Measurements from ENCODE around the gene C19orf85. TPM values are rescaled to one million over a fixed set of nuclear protein-coding genes. Genes with fewer than 3 reads are reported as not detected.

Gene C19orf85
- total RNA-seq, 1 donor from 2014 or later: not detected

DNA sequence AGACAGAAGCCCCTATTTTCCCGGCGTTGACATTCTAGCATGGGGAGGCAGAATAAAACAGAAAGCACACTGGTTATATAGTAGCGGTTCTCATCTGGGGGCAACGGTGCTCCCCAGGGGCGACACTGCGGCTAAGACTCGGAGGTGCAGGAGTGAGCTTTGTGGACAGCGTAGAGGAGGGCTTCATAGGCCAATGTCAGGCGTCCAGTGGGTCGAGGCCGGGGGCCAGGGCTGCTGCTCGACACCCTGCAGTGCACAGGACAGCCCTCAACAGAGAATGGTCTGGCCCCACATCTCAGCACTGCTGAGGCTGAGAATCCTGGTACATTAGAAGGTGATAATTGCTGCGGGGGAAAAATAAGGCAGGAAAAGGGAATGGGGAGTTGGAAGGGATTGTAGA is 13.4 kb upstream of the C19orf85 start:
- Histone ChIP-seq H3K4me3 (peak overlapping the region; percentile 64), H3K9me3 (no peaks in the 10 kb centered on the region), H3K36me3 (peaks cover 20% of the 10 kb centered on the region), H3K27ac (no peak overlapping the region), H3K27me3 (ENCODE audit: low read depth) (no peaks in the 10 kb centered on the region), H3K4me1 (peaks cover 22% of the 10 kb centered on the region)
- DNase-seq (no peak), ATAC-seq (no peak)
- TF ChIP-seq, protein P1, sequence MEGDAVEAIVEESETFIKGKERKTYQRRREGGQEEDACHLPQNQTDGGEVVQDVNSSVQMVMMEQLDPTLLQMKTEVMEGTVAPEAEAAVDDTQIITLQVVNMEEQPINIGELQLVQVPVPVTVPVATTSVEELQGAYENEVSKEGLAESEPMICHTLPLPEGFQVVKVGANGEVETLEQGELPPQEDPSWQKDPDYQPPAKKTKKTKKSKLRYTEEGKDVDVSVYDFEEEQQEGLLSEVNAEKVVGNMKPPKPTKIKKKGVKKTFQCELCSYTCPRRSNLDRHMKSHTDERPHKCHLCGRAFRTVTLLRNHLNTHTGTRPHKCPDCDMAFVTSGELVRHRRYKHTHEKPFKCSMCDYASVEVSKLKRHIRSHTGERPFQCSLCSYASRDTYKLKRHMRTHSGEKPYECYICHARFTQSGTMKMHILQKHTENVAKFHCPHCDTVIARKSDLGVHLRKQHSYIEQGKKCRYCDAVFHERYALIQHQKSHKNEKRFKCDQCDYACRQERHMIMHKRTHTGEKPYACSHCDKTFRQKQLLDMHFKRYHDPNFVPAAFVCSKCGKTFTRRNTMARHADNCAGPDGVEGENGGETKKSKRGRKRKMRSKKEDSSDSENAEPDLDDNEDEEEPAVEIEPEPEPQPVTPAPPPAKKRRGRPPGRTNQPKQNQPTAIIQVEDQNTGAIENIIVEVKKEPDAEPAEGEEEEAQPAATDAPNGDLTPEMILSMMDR (IDR thresholded peaks at IDR 0.05): no peak
- intact Hi-C loops (cut with DNase I): no loop called here

DNA sequence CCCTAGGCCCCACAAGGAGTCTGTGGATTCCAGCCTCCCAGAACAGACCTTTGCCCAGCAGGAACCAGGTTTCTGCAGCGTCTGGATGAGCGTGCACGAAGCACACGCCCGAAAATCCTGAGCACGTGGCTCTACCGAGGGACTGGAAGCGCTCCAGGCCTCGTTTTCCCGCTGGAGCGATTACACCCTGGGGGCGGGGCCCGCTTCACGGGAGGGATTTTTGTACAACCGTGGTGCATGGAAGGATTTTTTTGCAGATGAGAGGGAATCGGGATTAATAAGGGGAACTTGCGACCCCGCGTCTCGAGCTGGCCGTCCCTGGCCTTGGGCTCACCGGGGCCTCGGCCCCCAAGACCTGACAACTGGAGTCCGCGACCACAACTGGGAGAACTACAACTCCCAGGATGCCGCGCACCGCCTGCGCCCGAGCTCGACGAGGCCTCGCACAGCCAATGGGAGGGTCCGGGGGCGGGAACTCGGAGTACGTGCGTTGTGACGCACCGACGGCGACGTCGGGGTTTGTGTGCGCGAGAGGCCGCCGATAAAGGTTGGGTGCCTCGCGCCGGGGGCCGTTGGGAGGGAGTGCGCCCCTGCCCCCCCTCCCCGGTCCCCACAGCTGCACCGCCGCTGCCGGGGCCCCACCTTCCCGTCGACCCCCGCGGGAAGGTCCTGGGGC is 11.7 kb upstream of the C19orf85 start, which contains the start of gene ZNF628:
ZNF628 (plus strand) TSS at position 518 of the 676 bp plus-strand sequence. CDS start 3,294 bp downstream, outside the sequence.
- Histone ChIP-seq H3K4me3 (peak within 1 kb of the TSS; percentile 64), H3K4me1 (peaks cover 22% of the 10 kb centered on the region), H3K27me3 (ENCODE audit: low read depth) (no peaks in the 10 kb centered on the region), H3K9me3 (no peaks in the 10 kb centered on the region), H3K36me3 (peaks cover 6% of the 10 kb centered on the region), H3K27ac (peak within 1 kb of the TSS; percentile 94)
- peak; percentile 97 to 98 for ATAC-seq
- DNase-seq: peak; percentile 99
- TF ChIP-seq, protein P1 (IDR thresholded peaks at IDR 0.05): no peak
- intact Hi-C loops (cut with DNase I): no loop called here

DNA sequence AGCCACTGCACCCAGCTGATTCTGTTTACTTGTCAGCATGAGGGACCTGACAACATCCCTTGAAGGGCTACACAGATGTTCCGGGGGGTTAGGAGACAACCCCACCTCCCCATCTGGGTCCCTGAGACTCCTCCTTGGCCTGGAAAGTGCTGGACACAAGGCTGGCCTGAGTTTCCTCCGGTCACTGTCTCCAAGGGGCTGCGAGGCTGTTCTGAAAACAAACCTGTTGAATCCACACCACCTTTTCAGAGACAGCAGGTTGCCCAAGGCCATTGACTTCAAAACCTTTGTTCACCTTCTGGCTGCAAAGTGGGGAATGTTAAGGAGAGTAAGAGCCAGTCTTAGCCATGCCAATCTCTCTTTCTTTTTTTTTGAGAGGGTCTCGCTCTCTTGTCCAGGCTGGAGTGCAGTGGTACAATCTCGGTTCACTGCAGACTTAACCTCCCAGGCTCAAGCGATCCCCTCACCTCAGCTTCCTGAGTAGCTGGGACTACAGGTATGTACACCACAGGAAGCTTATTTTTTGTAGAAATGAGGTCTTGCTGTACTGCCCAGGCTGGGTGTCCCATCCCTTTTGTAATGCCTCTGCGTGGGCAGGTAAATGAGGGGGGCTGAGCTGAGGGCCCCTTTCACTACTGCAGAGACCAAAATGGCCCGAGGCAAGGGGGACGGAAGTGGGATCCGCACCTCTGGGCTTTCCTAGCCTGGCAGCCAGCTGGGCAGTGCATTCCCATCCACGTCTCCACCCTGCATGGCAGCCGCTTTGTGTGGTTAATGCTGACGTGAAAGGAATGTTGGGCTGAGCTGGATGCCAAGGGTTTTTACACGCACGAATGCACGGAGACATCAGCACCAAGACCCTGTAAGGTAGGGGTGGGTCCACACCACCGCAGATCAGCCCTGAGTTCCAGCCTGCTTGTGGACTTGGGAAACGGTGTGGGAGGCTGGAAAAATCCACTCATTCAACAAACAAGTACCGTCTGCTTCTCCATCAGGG is 10.0 kb upstream of the C19orf85 start:
- Histone ChIP-seq H3K4me1 (peaks cover 22% of the 10 kb centered on the region), H3K4me3 (no peak overlapping the region), H3K27me3 (ENCODE audit: low read depth) (no peaks in the 10 kb centered on the region), H3K36me3 (no peaks in the 10 kb centered on the region), H3K9me3 (no peaks in the 10 kb centered on the region), H3K27ac (no peak overlapping the region)
- intact Hi-C loops (cut with DNase I): no loop called here
- ATAC-seq (no peak), DNase-seq (no peak)
- TF ChIP-seq, protein P1 (IDR thresholded peaks at IDR 0.05): no peak

DNA sequence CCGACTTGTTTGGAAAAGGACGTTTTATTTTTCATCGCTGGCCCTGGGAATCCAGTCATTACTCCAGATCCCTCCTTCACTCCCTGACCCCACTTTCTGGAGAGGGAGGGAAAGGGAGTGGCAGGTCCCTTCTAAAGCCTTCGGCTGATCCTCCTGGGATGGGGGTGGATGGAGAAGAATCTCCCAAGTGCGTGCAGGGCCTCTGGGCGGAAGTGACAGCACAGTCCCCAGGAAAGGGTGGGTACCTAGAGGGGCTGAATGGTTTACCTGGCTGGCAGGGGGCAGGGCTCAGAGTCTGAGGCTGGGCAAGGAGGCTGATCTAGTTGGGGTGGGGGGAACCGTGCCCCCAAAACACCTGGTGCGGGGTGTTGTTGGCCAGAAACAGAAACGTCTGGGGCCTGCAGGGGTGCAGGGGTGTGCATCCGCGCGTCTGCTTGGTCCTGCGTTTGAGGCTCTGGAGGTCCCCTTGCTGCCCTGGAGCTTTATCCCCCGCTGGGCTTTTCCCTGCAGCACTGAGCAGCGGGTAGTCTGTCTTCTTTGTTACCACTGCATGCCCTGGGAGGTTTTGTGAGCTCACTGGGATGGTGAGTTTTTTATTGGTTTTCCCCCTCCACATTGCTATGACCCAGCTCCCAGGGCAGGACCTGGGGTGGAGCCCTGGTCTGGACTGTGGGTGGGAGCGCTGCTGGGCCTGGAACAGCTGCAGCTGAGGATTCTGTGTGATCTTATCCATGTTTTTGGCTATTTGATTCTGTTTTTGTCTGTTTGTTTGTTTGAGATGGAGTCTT is 8.9 kb upstream of the C19orf85 start:
- Histone ChIP-seq H3K36me3 (no peaks in the 10 kb centered on the region), H3K27ac (no peak overlapping the region), H3K4me1 (peaks cover 19% of the 10 kb centered on the region), H3K4me3 (no peak overlapping the region), H3K27me3 (ENCODE audit: low read depth) (no peaks in the 10 kb centered on the region), H3K9me3 (no peaks in the 10 kb centered on the region)
- TF ChIP-seq, protein P1 (IDR thresholded peaks at IDR 0.05): no peak
- intact Hi-C loops (cut with DNase I): no loop called here
- no peak for DNase-seq
- ATAC-seq: no peak

DNA sequence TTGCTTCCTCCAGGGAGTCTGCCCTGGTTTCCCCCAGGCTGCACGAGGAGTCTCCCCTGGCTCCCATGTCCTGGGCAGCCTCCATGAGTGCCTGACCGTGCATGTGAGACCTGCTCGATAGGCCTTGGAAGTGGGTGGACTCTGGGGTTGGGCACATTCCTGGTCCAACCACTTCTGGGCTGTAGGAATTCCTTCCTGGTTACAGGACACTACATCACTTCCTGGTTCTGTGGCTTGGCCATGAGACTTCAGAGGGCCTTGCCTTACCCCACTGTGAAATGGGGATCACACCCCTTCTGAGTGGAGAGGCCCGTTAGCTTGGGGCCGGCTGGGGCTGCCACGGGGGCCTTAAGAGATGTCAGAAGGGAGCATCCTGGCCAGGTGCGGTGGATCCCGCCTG is 7.9 kb upstream of the C19orf85 start:
- Histone ChIP-seq H3K36me3 (no peaks in the 10 kb centered on the region), H3K4me1 (peaks cover 10% of the 10 kb centered on the region), H3K9me3 (no peaks in the 10 kb centered on the region), H3K27ac (no peak overlapping the region), H3K27me3 (ENCODE audit: low read depth) (no peaks in the 10 kb centered on the region), H3K4me3 (no peak overlapping the region)
- ATAC-seq: peak; percentile 13 to 34
- TF ChIP-seq, protein P1 (IDR thresholded peaks at IDR 0.05): no peak
- intact Hi-C loops (cut with DNase I): no loop called here
- no peak for DNase-seq

Measured in lower lobe of right lung (tissue), 2 donors.